Measurements from ENCODE around the gene CDH13.

CDH13 gene

DNA sequence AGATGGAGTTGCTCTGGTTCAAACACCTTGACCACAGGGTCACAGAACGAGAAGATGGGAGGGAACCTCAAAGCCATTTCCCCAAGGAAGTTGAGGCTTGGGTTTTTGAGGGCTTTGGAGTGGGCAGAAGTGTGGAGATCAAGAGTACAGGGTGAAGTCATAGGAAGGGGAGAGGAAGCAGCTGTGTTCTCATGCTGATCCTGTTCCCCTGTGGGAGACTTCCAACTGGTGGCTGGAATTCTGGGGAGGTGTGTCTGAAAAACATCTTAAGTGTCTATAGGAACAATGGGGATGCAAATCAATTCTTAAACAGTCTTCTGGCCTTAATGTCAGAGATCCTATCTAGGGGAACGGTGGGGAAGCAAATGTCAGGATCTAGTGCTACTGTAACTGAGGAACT, 1142.2 kb downstream of the CDH13 start:
- DNase-seq (ENCODE audit: low read depth): no peak

DNA sequence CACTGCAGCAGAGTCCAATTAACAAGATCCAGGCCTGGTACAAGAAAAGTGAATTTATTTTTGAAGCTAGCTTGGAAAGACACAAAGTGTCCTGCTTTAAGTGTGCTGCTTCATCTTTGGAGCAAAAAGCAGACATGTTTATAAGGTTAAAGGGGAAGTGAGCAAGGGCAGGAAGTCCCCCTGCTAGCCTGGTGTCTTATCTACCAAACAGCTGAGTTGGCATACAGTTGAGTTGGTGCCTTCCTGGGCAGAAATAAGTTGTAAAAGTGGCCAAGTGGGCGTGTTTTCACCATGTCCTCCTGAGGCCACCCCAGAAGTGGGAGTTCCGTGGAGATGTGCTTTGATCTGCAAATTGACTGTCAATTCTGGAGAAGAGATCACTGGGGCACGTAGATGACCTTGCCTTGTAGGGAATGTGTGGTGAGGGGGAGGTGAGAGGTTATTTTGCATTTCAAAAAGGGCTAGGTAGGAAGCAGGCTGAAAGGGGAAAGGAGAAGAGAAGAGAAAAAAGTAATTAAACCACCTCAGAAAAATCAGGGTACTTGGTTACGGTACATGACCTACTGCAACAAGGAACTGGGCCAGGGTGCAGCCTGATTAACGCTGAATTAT, 1142.7 kb downstream of the CDH13 start:
- no peak for DNase-seq (ENCODE audit: low read depth)

DNA sequence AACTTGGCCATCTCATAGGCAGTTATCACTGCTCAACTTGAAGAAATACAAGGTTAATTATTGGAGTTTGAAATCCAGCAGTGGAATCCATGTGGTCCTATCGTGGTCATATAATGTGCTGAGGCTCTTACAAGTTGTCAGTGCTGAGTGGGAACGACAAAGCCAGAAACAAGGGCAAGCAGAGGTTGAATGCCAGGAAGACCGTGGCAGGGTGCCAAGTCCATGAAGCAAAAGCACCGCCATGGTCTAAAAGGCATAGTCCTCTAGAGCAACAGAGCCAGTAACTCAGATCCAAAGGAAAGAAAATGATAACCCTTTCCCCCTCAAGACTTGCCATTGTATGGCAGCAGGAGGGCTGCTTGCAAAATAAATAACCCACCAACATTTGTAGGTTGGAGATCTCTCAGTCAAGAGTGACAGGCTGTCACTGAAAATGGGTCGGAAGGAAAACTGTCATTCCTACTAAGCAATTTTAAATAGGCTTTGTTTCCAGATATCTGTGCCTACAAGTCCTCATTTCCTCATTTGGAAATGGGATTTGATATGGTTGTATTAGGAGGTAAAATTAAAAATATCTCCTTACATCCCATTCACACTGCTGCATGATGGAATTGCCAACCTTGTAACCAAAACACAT, 1144.7 kb downstream of the CDH13 start:
- no peak for DNase-seq (ENCODE audit: low read depth)

DNA sequence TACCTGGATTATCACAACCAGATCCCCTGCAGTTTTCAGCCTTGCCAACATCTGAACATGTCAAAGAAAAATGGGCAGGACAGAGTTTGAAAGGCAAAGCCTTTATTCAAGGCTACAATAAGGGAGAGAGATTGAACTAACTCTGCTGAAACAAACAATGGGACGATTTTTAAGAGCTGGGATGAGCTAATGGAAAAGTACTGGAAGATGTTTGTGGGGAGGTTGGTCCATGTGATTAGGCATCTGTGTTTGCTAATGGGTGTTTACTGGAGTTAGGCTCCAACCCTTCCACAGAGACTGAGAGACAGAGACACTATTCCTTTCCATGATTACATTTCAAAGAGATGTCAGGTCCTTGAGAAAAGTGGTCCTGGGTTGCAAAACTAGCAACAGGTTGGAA, 1146.0 kb downstream of the CDH13 start:
- no peak for DNase-seq (ENCODE audit: low read depth)

DNA sequence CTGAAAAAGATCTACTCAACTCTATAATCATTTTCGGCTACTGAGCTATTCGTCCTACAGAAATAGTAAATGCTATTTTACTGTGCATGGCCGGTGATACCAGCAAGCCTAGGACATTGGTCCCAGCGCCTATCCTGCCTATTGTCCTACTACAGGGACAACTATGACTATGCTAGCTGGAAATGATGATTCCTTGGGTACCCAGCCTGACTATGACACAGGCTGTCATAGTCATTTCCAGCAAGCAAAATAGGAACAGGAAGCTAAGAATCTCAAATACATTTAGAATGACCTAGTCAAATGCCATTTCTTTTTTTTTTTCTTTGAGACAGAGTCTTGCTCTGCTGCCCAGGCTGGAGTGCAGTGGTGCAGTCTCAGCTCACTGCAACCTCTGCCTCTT, 1147.3 kb downstream of the CDH13 start:
- no peak for DNase-seq (ENCODE audit: low read depth)

DNA sequence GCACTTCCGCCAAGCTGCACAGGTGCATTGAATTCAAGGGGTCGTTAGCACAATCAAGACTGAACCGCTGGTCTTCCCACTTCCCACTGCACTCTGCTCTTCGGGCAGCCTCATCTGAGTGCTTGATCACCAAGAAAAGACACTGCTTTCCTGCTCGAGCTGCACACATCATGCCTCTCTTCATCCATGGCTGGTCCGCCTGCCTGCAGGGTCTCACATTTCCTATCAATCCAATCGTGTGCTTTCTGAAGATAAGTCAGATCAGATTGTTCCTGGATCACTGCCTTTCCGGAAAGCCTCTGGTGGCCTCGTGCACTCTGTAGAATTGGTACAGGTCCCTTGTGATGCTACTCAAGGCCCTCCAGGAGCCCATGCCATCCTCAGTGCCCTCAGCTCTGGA, 1150.2 kb downstream of the CDH13 start:
- no peak for DNase-seq (ENCODE audit: low read depth)

DNA sequence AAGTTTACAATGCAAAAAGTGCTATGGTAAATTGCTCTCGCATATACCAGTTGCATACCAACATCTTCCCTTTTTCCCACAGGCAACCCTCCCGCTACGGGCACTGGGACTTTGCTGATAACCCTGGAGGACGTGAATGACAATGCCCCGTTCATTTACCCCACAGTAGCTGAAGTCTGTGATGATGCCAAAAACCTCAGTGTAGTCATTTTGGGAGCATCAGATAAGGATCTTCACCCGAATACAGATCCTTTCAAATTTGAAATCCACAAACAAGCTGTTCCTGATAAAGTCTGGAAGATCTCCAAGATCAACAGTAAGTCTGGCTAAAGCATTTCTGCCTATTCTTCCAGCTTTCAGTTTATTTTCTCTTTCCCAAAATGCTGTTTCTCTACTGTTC, 1153.1 kb downstream of the CDH13 start:
- no peak for DNase-seq (ENCODE audit: low read depth)

DNA sequence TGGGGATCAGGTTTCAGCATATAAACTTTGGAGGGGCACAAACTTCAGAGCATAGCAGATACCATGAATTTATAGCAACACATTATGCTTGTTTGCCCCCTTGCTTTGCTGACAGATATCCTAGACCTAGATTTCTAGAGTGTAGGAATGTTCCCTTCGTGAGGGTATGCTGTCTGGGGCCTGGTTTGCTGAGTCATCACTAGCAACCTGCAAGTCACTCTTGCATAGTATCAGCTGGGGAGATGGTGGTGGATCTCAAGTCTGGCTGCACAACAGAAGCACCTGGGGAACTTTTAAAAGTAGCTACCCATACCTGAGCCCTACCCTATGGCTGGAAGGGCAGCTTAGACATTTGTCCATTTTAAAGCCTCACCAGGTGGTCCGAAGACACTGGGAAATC, 1158.7 kb downstream of the CDH13 start:
- no peak for DNase-seq (ENCODE audit: low read depth)

DNA sequence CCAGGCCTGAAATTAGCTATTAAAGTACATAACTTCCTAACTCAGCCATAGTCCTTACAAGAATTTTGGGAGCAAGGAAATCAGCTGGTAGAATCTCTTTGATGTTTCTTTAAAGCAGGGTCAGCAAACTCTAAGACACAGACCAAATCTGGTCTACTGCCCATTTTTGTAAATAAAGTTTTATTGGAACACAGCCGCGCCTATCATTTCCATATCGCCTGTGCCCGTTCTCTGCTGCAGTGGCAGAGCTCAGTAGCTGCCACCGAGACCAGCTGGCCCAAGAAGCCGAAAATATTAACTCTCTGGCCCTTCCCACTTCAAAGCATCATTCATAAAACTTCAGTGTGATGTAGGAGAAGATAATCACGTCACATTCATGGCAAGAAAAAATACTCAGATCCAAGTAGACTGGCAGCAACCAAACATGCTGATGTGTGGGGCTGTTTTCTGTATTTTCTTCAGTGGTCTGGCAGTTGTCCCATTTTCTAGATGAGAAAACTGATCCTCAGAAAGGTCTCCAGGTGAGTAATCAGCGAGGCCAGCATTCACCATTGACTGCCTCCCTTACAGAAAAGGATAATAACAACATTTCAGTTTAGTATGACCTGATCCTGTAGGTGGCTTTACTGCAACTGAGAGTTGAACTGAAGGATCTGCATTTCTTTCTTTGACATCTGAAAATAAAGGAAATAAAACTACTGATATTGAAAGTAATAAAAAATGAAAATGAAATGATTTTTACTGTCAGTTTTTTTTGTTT, 1163.1 kb downstream of the CDH13 start:
- no peak for DNase-seq (ENCODE audit: low read depth)

DNA sequence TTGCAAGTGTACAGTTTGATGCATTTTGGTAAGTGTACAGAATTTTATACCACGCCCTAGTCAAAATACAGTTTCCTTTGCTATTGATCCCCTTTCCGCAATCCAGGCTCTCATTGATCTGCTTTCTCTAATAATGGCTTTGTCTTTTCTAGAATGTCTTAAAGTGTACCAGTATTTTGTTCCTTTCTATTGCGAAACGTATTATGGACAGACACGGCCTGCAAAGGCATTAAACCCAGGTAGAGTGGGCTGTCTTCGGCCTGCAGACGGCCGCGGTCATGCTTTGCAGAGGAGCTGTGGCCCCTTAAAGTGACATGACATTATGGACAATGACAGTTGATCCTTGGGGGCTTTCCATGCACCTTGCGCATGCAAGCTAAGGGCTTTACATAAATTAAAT, 1165.1 kb downstream of the CDH13 start:
- DNase-seq (ENCODE audit: low read depth): no peak

DNA sequence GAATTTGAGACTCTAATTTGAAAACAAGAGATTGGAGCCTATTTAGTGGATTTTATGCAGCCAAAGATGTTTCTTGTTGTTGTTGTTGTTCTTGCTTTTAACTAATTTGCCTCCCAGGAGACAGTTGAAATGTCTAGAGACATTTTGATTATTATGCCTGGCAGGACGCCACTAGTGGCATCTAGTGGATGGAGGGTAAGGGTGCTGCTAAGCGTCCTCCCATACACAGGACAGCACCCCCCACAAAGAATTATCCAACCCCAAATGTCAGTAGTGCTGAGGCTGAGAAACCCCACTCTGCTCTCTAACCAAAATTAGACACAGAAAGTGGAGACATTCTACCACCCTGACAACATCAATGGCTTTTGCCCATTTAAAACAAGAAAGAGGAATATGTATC, 1165.6 kb downstream of the CDH13 start:
- no peak for DNase-seq (ENCODE audit: low read depth)

DNA sequence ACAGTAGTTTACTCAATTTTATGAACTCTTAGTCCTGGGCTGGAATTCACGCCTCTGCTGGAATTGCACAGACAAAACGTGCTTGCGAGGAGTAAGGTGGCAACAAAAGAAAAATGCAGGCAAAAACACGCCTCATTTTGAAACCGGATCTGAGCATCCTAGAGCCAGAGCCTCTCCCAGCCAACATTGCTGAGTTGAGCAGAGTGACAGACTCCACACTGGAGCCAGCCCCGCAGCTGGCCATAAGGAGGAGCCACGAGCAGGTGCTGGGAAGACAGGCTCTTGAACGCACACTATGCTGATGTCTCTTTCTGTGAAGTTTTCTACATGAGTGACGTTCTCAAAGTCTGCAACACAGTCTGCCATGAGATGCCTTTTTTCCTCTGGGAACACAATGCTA, 1166.4 kb downstream of the CDH13 start:
- no peak for DNase-seq (ENCODE audit: low read depth)

DNA sequence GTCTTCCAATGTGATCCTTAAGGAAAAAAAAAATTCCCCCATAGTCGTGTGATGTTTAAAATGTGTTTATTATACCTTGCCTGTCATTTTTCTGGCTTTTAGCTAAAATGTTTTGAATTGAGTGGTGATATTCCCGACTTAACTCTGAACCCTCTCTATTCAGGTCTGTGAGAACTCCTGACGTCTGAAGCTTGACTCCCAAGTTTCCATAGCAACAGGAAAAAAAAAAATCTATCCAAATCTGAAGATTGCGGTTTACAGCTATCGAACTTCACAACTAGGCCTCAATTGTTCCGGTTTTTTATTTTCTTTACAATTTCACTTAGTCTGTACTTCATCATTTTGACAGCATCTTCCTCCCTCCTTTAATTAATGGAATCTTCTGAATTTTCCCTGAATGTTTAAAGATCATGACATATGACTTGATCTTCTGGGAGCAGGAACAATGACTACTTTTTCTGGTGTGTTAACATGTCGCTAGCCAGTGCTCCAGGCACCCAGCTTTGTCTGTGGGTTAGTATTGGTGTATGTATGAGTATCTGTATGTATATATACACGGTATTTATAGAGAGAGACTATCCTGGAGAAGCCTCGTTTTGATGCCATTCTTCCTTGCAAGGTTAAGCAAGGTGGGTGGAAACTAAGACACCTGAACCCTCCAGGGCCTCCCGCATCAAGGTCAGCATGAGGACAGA, 1168.2 kb downstream of the CDH13 start:
- DNase-seq (ENCODE audit: low read depth): no peak

DNA sequence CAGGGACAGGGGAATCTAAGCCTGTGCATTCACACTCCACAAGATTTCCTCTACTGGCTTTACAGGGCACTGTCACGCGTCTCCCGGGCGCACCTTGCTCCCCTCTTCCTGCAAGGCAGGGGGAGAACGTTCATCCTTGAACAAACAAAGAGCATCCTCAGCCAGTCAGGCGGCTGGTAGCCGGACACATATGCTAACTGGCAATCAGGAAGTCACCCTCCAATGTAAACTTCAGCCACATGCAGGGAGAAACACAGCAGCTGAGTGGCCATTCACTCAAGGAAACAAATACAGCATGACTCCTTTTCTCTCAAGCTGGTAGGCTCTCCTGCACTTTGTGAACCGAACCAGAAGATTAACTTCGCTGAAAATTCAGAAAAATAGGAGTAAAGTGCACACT, 1170.2 kb downstream of the CDH13 start:
- no peak for DNase-seq (ENCODE audit: low read depth)

DNA sequence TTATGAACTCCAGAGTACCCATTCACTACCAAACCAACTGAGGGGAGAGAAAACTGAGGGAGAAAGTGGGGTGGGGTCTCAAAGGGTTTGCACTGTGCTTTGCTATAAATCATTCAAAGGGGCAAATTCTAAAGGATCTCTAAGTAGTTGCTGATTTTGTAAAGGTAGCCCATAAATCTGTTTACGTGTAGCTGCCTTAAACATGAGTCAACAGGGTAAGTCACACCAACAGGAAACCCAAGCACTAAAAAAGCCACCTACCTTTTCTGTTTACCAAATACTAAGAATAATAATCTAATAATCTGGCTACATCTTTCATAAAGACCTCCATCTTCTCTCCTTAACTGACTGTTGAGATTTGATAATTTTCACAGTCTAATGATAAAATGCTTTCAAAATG, 1172.6 kb downstream of the CDH13 start:
- DNase-seq (ENCODE audit: low read depth): no peak

DNA sequence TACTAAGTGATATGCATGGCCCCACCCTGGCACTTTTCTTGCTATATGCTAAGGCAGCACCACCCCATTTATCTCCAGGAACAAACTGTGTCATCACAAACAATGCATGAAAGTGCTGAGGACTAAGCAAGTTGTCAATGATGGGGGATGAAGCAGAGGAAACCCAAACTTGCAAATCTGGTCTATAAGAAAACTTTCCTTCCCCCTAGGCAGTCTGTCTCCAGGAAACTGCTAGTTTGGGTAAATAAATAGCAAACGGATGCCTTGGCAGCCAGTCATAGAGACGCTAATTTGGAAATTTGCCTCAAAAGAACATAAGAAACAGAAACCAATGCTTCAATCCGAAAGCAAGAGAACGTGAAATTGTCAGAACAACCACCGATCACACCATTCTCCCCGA, 1175.4 kb downstream of the CDH13 start:
- DNase-seq (ENCODE audit: low read depth): no peak

DNA sequence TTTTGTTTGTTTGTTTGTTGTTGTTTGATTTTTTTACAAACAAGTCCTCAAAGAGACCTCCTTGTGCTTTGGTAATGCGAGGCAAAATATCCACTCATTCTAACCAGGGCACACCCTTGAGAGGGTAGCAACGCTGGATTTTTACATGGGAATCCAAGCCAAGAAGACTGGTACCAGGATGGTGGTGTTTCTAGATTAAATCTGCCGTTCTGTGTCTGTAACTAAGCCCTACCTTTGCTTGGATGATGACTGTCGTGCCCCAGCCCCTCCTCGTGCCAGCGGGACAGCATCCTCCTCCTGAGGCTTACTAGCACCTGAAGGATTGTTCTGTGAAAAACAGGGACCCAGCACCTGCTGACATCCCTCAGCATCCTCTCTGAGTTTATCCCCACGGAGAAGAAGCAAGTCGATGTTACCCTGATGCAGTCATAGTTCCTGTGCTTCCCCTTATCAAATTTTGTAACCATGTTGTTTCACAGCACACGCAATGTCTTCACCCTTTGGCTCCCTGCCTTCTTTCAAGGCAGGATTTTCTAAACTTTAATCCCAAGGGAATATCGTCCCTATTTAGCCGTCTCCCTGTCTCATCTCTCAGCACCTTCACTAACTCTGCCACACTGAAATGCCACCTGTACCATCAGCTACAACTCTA, 1175.9 kb downstream of the CDH13 start:
- DNase-seq (ENCODE audit: low read depth): no peak

DNA sequence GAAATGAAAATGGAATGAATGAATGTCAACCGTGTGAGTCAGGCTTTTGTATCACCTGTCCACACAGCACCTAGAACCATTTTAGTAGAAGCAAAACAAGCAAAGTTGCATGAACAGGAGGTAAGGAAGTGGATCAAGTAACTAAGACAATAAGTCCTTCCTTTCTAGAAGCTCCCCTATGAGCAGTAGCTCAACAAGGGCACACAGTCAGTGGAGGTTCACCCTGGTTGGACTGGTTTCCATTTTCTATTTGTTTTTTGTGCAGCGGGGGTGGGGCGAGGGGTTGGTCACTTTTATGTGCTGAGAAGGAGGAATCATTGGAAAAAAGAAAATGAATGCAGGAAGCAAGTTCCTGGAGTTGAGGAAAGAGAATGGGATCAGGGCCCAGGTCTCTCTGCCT, 1177.0 kb downstream of the CDH13 start:
- no peak for DNase-seq (ENCODE audit: low read depth)

DNA sequence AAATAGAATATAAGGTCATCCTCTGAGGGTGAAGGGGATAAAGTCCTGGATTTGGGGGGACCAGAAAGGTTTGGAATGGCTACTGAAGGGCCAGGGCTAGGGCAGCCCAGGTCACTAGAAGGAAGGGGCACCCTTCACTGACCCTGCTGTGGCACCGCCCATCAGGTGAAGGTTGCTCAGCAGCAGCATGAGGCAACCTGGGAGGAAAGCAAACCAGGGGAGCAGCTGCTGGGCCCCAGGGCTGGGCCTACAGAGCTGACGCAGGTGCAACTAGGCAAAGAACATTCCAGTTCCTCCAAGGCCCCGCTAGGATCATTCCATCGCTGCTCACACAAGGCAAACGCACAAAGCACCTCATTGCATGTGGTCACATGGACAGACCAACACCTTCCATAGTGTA, 1177.6 kb downstream of the CDH13 start:
- no peak for DNase-seq (ENCODE audit: low read depth)

DNA sequence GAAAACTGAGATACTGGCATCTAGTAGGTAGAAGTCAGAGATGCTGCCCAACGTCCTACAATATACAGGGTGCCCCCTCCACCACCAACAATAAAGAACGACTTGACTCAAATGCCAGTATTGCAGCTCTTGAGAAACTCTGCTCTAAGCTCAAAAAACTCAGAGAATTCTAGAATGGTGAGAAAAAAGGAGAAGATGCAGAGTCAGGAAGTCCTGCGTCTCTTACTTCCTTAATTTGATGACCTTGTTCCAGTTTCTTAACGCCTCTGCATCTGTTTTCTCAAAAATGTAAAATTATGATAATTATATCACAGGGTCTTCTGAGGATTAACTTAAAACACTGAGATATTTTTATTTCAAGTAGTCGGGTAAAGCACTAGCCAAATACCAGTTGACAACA, 1179.3 kb downstream of the CDH13 start:
- no peak for DNase-seq (ENCODE audit: low read depth)

DNA sequence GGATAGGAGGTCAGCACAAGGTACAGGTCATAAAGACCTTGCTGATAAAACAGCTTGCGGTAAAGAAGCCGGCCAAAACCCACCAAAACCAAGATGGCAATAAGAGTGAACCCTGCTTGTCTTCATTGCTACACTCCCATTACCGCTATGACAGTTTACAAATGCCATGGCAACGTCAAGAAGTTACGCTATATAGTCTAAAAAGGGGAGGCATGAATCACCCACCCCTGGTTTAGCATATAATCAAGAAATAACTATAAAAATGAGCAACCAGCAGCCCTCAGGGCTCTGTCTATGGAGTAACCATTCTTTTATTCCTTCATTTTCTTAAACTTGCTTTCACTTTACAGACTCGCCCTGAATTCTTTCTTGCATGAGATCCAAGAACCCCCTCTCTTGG, 1180.0 kb downstream of the CDH13 start:
- no peak for DNase-seq (ENCODE audit: low read depth)

DNA sequence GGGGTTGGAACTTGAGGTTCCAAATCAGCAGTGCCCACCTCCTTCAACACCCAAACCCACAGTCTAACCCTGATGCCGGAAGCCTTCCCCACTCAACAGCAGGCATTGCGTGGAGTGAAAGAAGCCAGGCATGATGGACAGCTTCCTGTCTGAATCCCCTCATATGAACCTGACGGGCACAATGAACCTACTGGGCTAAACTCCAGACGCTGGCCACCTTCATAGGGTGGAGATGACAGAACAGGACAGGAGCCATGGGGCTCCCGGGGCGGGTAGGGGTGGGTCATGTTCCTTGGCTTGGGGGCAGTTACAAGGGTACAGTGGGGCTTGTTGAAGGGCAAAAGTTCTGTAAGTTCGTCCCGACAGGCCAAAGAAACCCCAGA, 1180.5 kb downstream of the CDH13 start:
- DNase-seq (ENCODE audit: low read depth): no peak

Data from activated T-helper 1 cell treated with Interleukin-2 at 50 U/mL for 16 hours (primary cell).